GM23338 (cell line): ENCODE data around the gene SLC24A5. TPM values are rescaled to one million over a fixed set of nuclear protein-coding genes. Genes with fewer than 3 reads are reported as not detected.

ENCODE experiments used
- ATAC-seq: fragments of 200-7000 bp; cut with Tn5 transposase; 3 replicates; pipeline ENCODE4 v1.9.1; 2020
- DNase-seq: peaks from one replicate; pipeline ENCODE4 v3.0.0-alpha.2; 2015; ENCODE audit warnings: low spot score
- H2AFZ ChIP-seq: fragments of 200-600 bp; sonication (generic); 2 replicates; pipeline ENCODE4 v1.8.0; 2016; ENCODE audit warnings: antibody characterized with exemption, mild to moderate bottlenecking, moderate library complexity
- H3F3A ChIP-seq: fragments of 200-600 bp; sonication (generic); replicated peaks from 2 replicates; pipeline ENCODE4 v1.8.0; 2017; ENCODE audit warnings: antibody characterized with exemption, mixed run types, low read depth
- H3K27ac ChIP-seq: fragments of 200-600 bp; sonication (generic); 2 replicates; pipeline ENCODE4 v1.6.1; 2016; ENCODE audit warnings: low read depth
- H3K27me3 ChIP-seq: fragments of 200-600 bp; sonication (generic); 2 replicates; pipeline ENCODE4 v1.8.0; 2016; ENCODE audit warnings: mild to moderate bottlenecking, mixed run types, moderate library complexity; ENCODE audit not compliant: insufficient read depth
- H3K36me3 ChIP-seq: fragments of 200-600 bp; sonication (generic); 2 replicates; pipeline ENCODE4 v1.8.0; 2016; ENCODE audit warnings: mild to moderate bottlenecking; ENCODE audit not compliant: insufficient read depth
- H3K4me1 ChIP-seq: fragments of 200-600 bp; sonication (generic); 2 replicates; pipeline ENCODE4 v1.8.0; 2016; ENCODE audit warnings: mild to moderate bottlenecking, moderate library complexity; ENCODE audit not compliant: insufficient read depth
- H3K4me2 ChIP-seq: fragments of 200-600 bp; sonication (generic); 2 replicates; pipeline ENCODE4 v1.7.1; 2017; ENCODE audit warnings: mixed run types
- H3K4me3 ChIP-seq: fragments of 200-600 bp; sonication (generic); 2 replicates; pipeline ENCODE4 v1.6.1; 2016; ENCODE audit warnings: mixed run types
- H3K79me2 ChIP-seq: fragments of 200-600 bp; sonication (generic); replicated peaks from 2 replicates; pipeline ENCODE4 v1.8.0; 2017; ENCODE audit warnings: mild to moderate bottlenecking; ENCODE audit not compliant: insufficient read depth
- H3K9me2 ChIP-seq: fragments of 200-600 bp; sonication (generic); 2 replicates; pipeline ENCODE4 v1.8.0; 2017; ENCODE audit not compliant: insufficient read depth
- H4K20me1 ChIP-seq: fragments of 200-600 bp; sonication (generic); replicated peaks from 2 replicates; pipeline ENCODE4 v1.8.0; 2017; ENCODE audit warnings: mild to moderate bottlenecking; ENCODE audit not compliant: insufficient read depth
- H3K27ac Mint-ChIP-seq: 2 replicates; pipeline ENCODE4 v1.8.0; 2020; ENCODE audit warnings: inconsistent platforms, mild to moderate bottlenecking, moderate library complexity, mixed read lengths
- H3K27me3 Mint-ChIP-seq: 3 replicates; pipeline ENCODE4 v1.8.0; 2022; ENCODE audit warnings: low read depth, mild to moderate bottlenecking, moderate library complexity, mixed read lengths, inconsistent platforms; ENCODE audit not compliant: insufficient read depth, poor library complexity
- H3K36me3 Mint-ChIP-seq: 3 replicates; pipeline ENCODE4 v1.8.0; 2021; ENCODE audit warnings: low read depth, mild to moderate bottlenecking, inconsistent platforms, moderate library complexity, mixed read lengths
- H3K4me1 Mint-ChIP-seq: 3 replicates; pipeline ENCODE4 v1.8.0; 2020; ENCODE audit warnings: mild to moderate bottlenecking, inconsistent platforms, mixed read lengths
- H3K4me3 Mint-ChIP-seq: 3 replicates; pipeline ENCODE4 v1.8.0; 2021; ENCODE audit warnings: moderate library complexity, mild to moderate bottlenecking, inconsistent platforms, mixed read lengths
- H3K9me3 Mint-ChIP-seq: 3 replicates; pipeline ENCODE4 v1.8.0; 2020; ENCODE audit warnings: moderate library complexity, mild to moderate bottlenecking, inconsistent platforms, mixed read lengths
- CREB1 ChIP-seq: fragments of 250-450 bp; sonication (Bioruptor Pico); IDR thresholded peaks from 2 replicates; pipeline ENCODE4 v1.5.0; 2020; ENCODE audit warnings: low read depth, mild to moderate bottlenecking, moderate library complexity
- EZH2 ChIP-seq: fragments of 200-600 bp; sonication (generic); IDR thresholded peaks from one replicate; pipeline ENCODE4 v1.8.0; 2017; ENCODE audit warnings: antibody characterized with exemption, mild to moderate bottlenecking, low read depth; ENCODE audit not compliant: unreplicated experiment
- EZH2phosphoT487 ChIP-seq: fragments of 200-600 bp; sonication (generic); IDR thresholded peaks from one replicate; pipeline ENCODE4 v1.8.1; 2018; ENCODE audit warnings: antibody characterized with exemption; ENCODE audit not compliant: unreplicated experiment
- JUNB ChIP-seq: IDR thresholded peaks from one replicate; pipeline ENCODE4 v1.6.1; 2016; ENCODE audit warnings: antibody characterized with exemption; ENCODE audit not compliant: unreplicated experiment
- POLR2AphosphoS5 ChIP-seq: IDR thresholded peaks from 2 replicates; pipeline ENCODE4 v1.6.1; 2016; ENCODE audit warnings: antibody characterized with exemption, low read depth
- STAT1 ChIP-seq: IDR thresholded peaks from one replicate; pipeline ENCODE4 v1.6.1; 2016; ENCODE audit warnings: antibody characterized with exemption; ENCODE audit not compliant: unreplicated experiment
- ZNF114 ChIP-seq: fragments of 250-450 bp; sonication (Bioruptor Pico); IDR thresholded peaks from 2 replicates; pipeline ENCODE4 v1.5.0; 2020; ENCODE audit warnings: mild to moderate bottlenecking, moderate library complexity
- ZNF331 ChIP-seq: fragments of 250-450 bp; sonication (Bioruptor Pico); IDR thresholded peaks from 2 replicates; pipeline ENCODE4 v1.5.0; 2020; ENCODE audit warnings: low read depth, mild to moderate bottlenecking, moderate library complexity
- polyA plus RNA-seq: library from polyadenylated mRNA; unstranded; fragments of >200 nt; fragmentation: Nextera tagmentation; extraction: Ambion mirVana; gene quantifications from 2 replicates; pipeline ENCODE4 v1.2.1, GENCODE V29; 2016
- total RNA-seq: library from RNA; depleted of rRNA; stranded (reverse); fragments of >200 nt; shearing (Covaris generic); gene quantifications from 2 replicates; pipeline ENCODE4 v1.2.3, GENCODE V29; 2014
- TF ChIP-seq, protein P1 (sequence below), 2 experiments: fragments of 200-600 bp in 1 of 2; sonication (generic) in 1 of 2; conservative IDR thresholded peaks; 2 replicates each; pipeline versions ENCODE4 v1.5.1 to v1.6.1; 2016 to 2017; ENCODE audit warnings: antibody characterized with exemption in 2 of 2, low read depth in 2 of 2, mild to moderate bottlenecking in 2 of 2, moderate library complexity in 1 of 2

The SLC24A5 gene
- total and polyA plus RNA-seq, 2 experiments from 2014 or later: 0.39 TPM; not detected in 1

GRCh38 chr15:48178648-48178931 is 57.8 kb downstream of the SLC24A5 start:
- Mint-ChIP-seq H3K4me1 (peaks cover 44% of the 10 kb centered on the region), H3K27me3 (peaks cover 2% of the 10 kb centered on the region), H3K36me3 (no peaks in the 10 kb centered on the region), H3K9me3 (no peaks in the 10 kb centered on the region), H3K4me3 (peak overlapping the region; percentile 92), H3K27ac (peak overlapping the region; percentile 81; the same call in 1 of the 2 replicates)
- TF ChIP-seq CREB1 (CRISPR knock-in tag) (no peak), JUNB (no peak)
- ATAC-seq: no peak
- no peak overlapping the region for H2AFZ ChIP-seq
- H3K9me2 ChIP-seq: no peaks in the 10 kb centered on the region
- H3K4me1 ChIP-seq: peaks cover 24% of the 10 kb centered on the region
- no peak for DNase-seq
- peak overlapping the region; percentile 63 for H3K4me3 ChIP-seq
- H3K36me3 ChIP-seq: no peaks in the 10 kb centered on the region
- peak overlapping the region; percentile 75 for H3K4me2 ChIP-seq
- 0 out of 2 replicates have a peak, but pooled peaks cover 6% of the 10 kb centered on the region for H4K20me1 ChIP-seq
- no peaks in the 10 kb centered on the region for H3K27me3 ChIP-seq
- peaks cover 39% of the 10 kb centered on the region for H3K79me2 ChIP-seq
- peak overlapping the region; percentile 18; the same call in 1 of the 2 replicates for H3K27ac ChIP-seq
- H3F3A ChIP-seq: no peaks in the 10 kb centered on the region

- Histone ChIP-seq H2AFZ (no peak overlapping the region; the same call in 1 of the 2 replicates), H3K4me3 (no peak overlapping the region), H3K36me3 (no peaks in the 10 kb centered on the region), H3K9me2 (no peaks in the 10 kb centered on the region), H3K79me2 (no peaks in the 10 kb centered on the region), H3K27ac (no peak overlapping the region), H3K4me2 (no peak overlapping the region), H3F3A (no peaks in the 10 kb centered on the region), H4K20me1 (no peaks in the 10 kb centered on the region), H3K27me3 (no peaks in the 10 kb centered on the region), H3K4me1 (peaks cover 7% of the 10 kb centered on the region)
- no peak overlapping the region for H3K27ac Mint-ChIP-seq
- peaks cover 16% of the 10 kb centered on the region for H3K4me1 Mint-ChIP-seq
- no peak overlapping the region for H3K4me3 Mint-ChIP-seq
- peaks cover 2% of the 10 kb centered on the region for H3K27me3 Mint-ChIP-seq
- no peak for TF ChIP-seq POLR2AphosphoS5
- no peak for TF ChIP-seq ZNF114 (CRISPR knock-in tag)
- TF ChIP-seq CREB1 (CRISPR knock-in tag): no peak
- no peak for TF ChIP-seq EZH2
- TF ChIP-seq JUNB: no peak
- no peak for TF ChIP-seq EZH2phosphoT487
- TF ChIP-seq, protein P1, sequence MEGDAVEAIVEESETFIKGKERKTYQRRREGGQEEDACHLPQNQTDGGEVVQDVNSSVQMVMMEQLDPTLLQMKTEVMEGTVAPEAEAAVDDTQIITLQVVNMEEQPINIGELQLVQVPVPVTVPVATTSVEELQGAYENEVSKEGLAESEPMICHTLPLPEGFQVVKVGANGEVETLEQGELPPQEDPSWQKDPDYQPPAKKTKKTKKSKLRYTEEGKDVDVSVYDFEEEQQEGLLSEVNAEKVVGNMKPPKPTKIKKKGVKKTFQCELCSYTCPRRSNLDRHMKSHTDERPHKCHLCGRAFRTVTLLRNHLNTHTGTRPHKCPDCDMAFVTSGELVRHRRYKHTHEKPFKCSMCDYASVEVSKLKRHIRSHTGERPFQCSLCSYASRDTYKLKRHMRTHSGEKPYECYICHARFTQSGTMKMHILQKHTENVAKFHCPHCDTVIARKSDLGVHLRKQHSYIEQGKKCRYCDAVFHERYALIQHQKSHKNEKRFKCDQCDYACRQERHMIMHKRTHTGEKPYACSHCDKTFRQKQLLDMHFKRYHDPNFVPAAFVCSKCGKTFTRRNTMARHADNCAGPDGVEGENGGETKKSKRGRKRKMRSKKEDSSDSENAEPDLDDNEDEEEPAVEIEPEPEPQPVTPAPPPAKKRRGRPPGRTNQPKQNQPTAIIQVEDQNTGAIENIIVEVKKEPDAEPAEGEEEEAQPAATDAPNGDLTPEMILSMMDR (conservative IDR thresholded peaks at IDR 0.05; ENCODE audit: low read depth in 2 of 2): no peak
- H3K36me3 Mint-ChIP-seq: no peaks in the 10 kb centered on the region
- ATAC-seq: no peak
- no peaks in the 10 kb centered on the region; the same call in 2 of the 3 replicates for H3K9me3 Mint-ChIP-seq
- DNase-seq: no peak
Observed at GRCh38 chr15:48182749-48183148, 62.0 kb downstream of the SLC24A5 start.

DNA sequence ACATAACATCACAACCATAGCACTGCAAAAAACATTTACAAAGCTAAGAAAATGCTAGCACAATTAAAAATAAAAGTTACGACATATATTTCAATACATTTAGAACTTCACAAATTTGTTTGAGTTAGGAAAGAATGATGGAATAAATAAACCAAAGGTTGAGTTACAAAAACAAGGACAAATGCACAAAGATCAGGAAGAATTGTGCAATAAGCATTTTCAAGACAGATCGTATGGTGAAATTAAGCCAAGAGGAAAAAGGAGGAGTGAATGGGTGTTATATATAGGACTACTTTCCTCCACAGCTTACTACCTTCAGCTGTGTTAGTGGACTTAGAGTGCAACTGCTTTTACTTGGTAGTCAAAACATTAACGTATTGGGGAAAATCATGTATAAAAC is 64.7 kb downstream of the SLC24A5 start:
- H3K4me3 Mint-ChIP-seq: no peak overlapping the region
- peaks cover 2% of the 10 kb centered on the region for H3K27me3 Mint-ChIP-seq
- ATAC-seq (no peak), DNase-seq (no peak)
- no peak overlapping the region for H3K27ac Mint-ChIP-seq
- no peaks in the 10 kb centered on the region for H3K79me2 ChIP-seq
- TF ChIP-seq ZNF331 (CRISPR knock-in tag) (no peak), STAT1 (no peak), EZH2phosphoT487 (no peak), JUNB (no peak), EZH2 (no peak)
- TF ChIP-seq, protein P1 (conservative IDR thresholded peaks at IDR 0.05; ENCODE audit: low read depth in 2 of 2): no peak
- H3K9me2 ChIP-seq: no peaks in the 10 kb centered on the region
- H3K4me1 Mint-ChIP-seq: no peaks in the 10 kb centered on the region; the same call in 2 of the 3 replicates
- no peaks in the 10 kb centered on the region for H3K4me1 ChIP-seq
- H3K4me3 ChIP-seq: no peak overlapping the region
- no peaks in the 10 kb centered on the region for H4K20me1 ChIP-seq
- no peak overlapping the region for H2AFZ ChIP-seq
- H3K27me3 ChIP-seq: no peaks in the 10 kb centered on the region
- H3K27ac ChIP-seq: no peak overlapping the region
- no peaks in the 10 kb centered on the region for H3K36me3 ChIP-seq
- no peaks in the 10 kb centered on the region for H3K36me3 Mint-ChIP-seq
- H3F3A ChIP-seq: no peaks in the 10 kb centered on the region
- H3K4me2 ChIP-seq: no peak overlapping the region
- no peaks in the 10 kb centered on the region; the same call in 2 of the 3 replicates for H3K9me3 Mint-ChIP-seq
